ENCODE results near the gene CES3.
A peak's percentile ranks its signal among the peaks of the same experiment; 100 is the strongest.

CES3 gene

DNA sequence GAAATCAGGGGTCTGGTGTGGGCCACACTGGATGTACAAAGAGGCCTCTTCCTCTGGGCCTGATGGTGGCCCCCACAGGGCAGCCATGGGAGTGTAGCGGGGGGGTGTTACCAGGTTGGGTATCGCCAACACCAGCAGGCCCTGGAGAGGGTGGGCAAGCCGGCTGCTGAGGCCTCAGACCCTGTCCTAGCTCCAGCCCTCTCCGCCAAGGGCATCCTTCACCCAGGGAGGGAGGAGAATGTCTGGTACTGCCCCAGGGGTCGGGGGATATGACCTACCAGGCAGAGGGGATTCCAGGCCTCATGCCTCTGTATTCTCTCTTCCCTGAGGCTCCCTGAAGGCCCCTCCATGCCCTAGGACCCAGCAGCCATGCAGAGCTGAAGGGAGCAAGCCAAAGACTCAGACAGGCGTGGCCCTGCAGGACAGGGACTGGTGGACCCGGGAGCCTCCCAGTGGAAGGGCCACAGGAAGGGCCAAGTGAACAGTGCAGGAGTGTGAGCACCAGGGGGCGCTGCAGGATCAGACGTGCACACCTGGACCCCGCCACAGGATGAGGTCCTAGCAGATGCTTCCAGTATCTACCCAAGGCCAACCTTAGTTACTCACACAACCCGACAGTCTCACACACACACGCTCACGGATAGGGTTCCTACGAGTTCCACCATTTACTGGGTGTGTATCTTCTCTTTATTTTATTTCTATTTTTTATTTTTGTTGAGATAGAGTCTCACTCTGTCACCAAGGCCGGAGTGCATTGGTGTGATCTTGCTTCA lies 16.5 kb downstream of the CES3 start:
- no peak overlapping the region for H3K4me3 ChIP-seq (ENCODE audit: low read depth, low read length)
- TF ChIP-seq, protein P1, sequence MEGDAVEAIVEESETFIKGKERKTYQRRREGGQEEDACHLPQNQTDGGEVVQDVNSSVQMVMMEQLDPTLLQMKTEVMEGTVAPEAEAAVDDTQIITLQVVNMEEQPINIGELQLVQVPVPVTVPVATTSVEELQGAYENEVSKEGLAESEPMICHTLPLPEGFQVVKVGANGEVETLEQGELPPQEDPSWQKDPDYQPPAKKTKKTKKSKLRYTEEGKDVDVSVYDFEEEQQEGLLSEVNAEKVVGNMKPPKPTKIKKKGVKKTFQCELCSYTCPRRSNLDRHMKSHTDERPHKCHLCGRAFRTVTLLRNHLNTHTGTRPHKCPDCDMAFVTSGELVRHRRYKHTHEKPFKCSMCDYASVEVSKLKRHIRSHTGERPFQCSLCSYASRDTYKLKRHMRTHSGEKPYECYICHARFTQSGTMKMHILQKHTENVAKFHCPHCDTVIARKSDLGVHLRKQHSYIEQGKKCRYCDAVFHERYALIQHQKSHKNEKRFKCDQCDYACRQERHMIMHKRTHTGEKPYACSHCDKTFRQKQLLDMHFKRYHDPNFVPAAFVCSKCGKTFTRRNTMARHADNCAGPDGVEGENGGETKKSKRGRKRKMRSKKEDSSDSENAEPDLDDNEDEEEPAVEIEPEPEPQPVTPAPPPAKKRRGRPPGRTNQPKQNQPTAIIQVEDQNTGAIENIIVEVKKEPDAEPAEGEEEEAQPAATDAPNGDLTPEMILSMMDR (IDR thresholded peaks at IDR 0.05; ENCODE audit: borderline replicate concordance, insufficient read depth, low read depth, low read length) = peak; percentile 92

DNA sequence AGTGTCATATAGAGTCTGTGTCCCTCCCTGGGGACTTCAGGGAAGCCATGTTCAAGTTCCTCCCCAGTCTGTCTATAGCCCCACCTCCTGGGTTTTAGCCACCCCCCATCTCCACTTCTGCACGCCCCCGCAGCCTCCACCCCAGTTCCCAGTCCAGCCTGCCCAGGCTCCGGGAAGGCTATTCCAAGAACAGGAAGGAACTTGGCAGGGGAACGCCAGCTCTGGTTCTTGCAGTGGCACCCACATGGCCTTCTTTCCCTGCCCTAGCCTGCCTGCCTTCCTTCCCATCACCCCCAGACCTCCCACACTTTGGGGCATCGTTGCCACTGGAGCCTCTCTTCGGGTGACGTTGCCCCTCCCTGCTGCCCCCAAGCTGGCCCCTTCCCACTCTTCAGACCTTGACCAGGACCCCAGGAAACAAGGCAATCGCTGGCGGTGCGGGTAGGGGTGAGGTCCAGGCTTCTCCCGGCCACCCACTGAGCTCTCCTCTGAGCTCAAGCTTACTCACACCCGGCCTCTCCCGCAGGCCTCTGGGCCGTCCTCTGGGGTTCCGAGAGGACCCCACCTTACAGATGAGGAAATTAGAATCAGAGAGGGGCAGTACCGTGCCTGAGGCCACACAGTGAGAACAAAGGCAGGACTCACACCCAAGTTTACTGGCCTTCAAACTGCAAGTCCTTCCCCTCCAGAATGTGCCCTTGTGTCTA lies 18.1 kb downstream of the CES3 start:
- H3K4me3 ChIP-seq (ENCODE audit: low read depth, low read length) = no peak overlapping the region
- TF ChIP-seq, protein P1 (IDR thresholded peaks at IDR 0.05; ENCODE audit: borderline replicate concordance, insufficient read depth, low read depth, low read length) = no peak

DNA sequence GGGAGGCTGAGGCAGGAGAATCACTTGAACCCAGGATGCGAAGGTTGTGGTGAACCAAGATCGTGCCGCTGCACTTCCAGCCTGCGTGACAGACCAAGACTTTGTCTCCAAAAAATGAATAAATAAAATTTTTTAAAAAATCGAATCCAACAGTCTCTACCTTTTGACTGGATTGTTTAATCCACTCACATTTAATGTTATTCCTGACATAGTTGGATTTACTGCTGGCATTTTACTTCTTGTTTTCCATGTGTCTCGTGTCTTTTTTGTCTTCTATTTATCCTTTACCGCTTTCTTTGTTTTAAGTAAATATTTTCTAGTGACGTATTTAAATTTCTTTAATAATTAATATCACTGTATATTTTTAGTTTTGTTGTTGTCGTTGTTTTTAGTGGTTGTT lies 22.0 kb downstream of the CES3 start:
- TF ChIP-seq, protein P1 (IDR thresholded peaks at IDR 0.05; ENCODE audit: borderline replicate concordance, insufficient read depth, low read depth, low read length) = no peak
- no peak overlapping the region for H3K4me3 ChIP-seq (ENCODE audit: low read depth, low read length)

DNA sequence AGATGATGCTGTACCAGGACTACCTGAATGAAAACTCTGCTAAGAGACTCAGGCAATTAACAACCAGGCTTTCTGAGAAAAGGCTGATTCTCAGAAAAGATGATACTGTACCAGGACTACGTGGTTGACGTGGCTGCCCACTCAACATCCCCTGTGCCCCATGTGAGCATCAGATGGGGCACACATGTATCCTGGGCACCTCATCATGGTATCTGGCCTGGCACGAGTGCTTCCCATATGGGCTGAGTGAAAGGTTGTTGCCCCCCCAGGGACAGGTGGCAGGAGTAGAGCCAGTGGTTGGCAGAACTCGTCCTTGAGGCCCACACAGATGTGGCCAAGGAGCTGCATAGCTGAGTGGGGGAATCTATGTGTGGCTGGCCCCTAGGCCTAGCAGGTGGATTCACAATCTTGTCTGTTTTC lies 23.8 kb downstream of the CES3 start:
- TF ChIP-seq, protein P1 (IDR thresholded peaks at IDR 0.05; ENCODE audit: borderline replicate concordance, insufficient read depth, low read depth, low read length) = no peak
- no peak overlapping the region for H3K4me3 ChIP-seq (ENCODE audit: low read depth, low read length)

DNA sequence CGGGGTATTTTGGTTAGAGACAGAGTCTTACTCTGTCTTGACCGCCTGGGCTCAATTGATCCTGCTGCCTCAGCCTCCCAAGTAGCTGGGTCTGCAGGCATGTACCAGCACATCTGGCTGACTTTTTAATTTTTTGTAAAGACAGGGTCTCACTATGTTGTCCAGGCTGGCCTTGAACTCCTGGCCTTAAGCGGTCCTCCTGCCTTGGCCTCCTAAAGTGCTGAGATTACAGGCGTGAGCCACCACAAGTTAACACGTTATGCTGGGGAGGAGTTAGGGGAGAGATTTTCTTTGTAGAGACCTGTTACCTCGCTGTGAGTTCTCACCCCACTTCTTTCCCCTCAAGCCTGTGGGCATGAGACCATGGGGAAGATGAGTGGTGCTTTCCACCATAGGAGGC lies 25.5 kb downstream of the CES3 start:
- TF ChIP-seq, protein P1 (IDR thresholded peaks at IDR 0.05; ENCODE audit: borderline replicate concordance, insufficient read depth, low read depth, low read length) = no peak
- no peak overlapping the region for H3K4me3 ChIP-seq (ENCODE audit: low read depth, low read length)

DNA sequence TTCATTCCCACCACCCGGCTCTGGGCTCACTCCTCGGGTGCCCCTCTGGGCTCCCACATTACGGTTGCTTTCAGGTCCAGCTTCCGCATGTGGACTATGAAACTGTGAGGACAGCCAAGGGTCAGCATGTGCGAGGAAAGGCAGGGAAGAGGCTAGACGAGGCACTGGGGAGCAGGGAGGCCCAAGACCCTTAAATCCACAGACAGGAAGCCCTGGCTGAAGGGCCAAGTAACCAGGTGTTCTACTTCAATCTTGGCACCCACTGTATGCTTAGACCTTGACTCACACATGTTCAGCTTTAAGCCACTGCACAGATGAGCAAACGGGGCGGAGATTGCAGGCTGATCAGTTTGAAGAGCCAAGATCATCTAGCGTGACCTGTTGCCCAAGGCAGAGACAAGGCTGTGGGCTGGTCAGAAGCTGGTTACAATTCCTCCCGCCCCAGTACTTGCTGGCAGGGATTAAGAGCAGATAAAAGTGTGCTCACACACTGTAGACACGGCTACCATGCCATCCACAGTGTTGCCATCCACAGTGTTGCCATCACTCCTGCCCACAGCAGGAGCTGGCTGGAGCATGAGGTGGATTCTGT lies 27.2 kb downstream of the CES3 start, which contains the start of gene CES4A:
Gene CES4A (plus strand): TSS at position 393 of the 592 bp plus-strand sequence. CDS start 184 bp downstream, at position 577.
- no peak within 1 kb of the TSS for H3K4me3 ChIP-seq (ENCODE audit: low read depth, low read length)
- TF ChIP-seq, protein P1 (IDR thresholded peaks at IDR 0.05; ENCODE audit: borderline replicate concordance, insufficient read depth, low read depth, low read length) = no peak
